ENCODE data around the gene C6orf62.
"Not testable (repeated sequence)": the region's sequence is repeated elsewhere in the genome, so short reads cannot be mapped to it uniquely, and the experiment has no call there.

The C6orf62 gene

DNA sequence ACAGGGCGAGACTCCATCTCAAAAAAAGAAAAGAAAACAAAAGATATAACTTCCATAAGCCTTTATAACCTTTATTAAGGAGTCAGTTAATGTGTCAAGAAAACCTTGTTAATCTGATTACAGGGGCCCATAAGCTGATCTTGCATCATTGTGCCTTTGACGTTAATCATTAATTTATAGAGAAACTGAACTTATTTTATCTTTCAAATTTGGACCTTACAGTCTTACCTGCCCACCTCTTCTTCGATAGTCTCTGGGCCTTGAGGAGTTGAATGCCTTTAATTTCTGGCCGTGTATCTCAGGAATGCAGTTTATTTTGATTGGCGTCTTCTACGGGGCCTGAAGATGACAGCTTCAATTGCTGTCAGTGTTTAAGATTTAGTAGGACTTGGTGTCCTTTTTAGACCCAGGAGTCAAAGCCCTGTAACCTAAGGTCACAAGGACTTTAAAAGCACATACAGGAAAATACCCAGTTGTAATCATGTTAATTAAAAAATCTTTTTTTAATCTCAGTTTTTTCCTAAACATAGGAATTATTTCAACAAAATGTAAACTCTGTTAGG is 46.3 kb downstream of the C6orf62 start:
- Histone ChIP-seq H3K27ac (replicated peaks) (no peak overlapping the region), H3K27me3 (ENCODE audit: insufficient read depth, poor library complexity, severe bottlenecking) (no peaks in the 10 kb centered on the region), H3K4me3 (replicated peaks; ENCODE audit: insufficient read depth, low read length) (no peak overlapping the region)
- TF ChIP-seq GABPA (IDR thresholded peaks at IDR 0.05; ENCODE audit: low read depth) (no peak), SPI1 (IDR thresholded peaks at IDR 0.05; ENCODE audit: borderline replicate concordance, low read depth) (no peak), POLR2AphosphoS5 (IDR thresholded peaks at IDR 0.05; ENCODE audit: low read depth) (no peak), CTCF (IDR thresholded peaks at IDR 0.05; ENCODE audit: insufficient read depth, low read length) (no peak)
- TF ChIP-seq, protein P1, sequence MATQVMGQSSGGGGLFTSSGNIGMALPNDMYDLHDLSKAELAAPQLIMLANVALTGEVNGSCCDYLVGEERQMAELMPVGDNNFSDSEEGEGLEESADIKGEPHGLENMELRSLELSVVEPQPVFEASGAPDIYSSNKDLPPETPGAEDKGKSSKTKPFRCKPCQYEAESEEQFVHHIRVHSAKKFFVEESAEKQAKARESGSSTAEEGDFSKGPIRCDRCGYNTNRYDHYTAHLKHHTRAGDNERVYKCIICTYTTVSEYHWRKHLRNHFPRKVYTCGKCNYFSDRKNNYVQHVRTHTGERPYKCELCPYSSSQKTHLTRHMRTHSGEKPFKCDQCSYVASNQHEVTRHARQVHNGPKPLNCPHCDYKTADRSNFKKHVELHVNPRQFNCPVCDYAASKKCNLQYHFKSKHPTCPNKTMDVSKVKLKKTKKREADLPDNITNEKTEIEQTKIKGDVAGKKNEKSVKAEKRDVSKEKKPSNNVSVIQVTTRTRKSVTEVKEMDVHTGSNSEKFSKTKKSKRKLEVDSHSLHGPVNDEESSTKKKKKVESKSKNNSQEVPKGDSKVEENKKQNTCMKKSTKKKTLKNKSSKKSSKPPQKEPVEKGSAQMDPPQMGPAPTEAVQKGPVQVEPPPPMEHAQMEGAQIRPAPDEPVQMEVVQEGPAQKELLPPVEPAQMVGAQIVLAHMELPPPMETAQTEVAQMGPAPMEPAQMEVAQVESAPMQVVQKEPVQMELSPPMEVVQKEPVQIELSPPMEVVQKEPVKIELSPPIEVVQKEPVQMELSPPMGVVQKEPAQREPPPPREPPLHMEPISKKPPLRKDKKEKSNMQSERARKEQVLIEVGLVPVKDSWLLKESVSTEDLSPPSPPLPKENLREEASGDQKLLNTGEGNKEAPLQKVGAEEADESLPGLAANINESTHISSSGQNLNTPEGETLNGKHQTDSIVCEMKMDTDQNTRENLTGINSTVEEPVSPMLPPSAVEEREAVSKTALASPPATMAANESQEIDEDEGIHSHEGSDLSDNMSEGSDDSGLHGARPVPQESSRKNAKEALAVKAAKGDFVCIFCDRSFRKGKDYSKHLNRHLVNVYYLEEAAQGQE (IDR thresholded peaks at IDR 0.05; ENCODE audit: insufficient replicate concordance, low read depth), result no peak
- DNase-seq (ENCODE audit: low read depth in 1 of 2, low spot score in 1 of 2), result no peak

- not testable (repeated sequence) for H3K27me3 ChIP-seq (ENCODE audit: insufficient read depth, poor library complexity, severe bottlenecking); DNase-seq (ENCODE audit: low read depth in 1 of 2, low spot score in 1 of 2); H3K4me3 ChIP-seq (replicated peaks; ENCODE audit: insufficient read depth, low read length); H3K27ac ChIP-seq (replicated peaks)
Measured at GRCh38 chr6:24671077-24671476, 47.9 kb downstream of the C6orf62 start.

- not testable (repeated sequence) for H3K27me3 ChIP-seq (ENCODE audit: insufficient read depth, poor library complexity, severe bottlenecking); DNase-seq (ENCODE audit: low read depth in 1 of 2, low spot score in 1 of 2); H3K4me3 ChIP-seq (replicated peaks; ENCODE audit: insufficient read depth, low read length); H3K27ac ChIP-seq (replicated peaks)
Measured at GRCh38 chr6:24670492-24670891, 48.5 kb downstream of the C6orf62 start.

DNA sequence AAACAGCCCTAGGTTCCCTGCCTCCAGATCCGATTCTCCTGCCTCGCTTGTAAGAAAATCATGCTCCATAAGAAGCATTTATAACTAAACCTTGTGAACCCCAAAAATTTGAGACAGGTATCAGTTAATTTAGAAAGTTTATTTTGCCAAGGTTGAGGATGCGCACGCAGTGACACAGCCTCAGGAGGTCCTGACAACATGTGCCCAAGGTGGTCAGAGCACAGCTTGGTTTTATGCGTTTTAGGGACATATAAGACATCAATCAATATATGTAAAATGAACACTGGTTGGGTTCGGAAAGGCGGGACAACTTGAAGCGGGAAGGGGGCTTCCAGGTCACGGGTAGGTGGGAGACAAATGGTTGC is 50.0 kb downstream of the C6orf62 start:
- no peak for DNase-seq (ENCODE audit: low read depth in 1 of 2, low spot score in 1 of 2)
- peak overlapping the region; percentile 70 for H3K4me3 ChIP-seq (replicated peaks; ENCODE audit: insufficient read depth, low read length)
- TF ChIP-seq, protein P1 (IDR thresholded peaks at IDR 0.05; ENCODE audit: insufficient replicate concordance, low read depth), result peak; percentile 16
- TF ChIP-seq GABPA (IDR thresholded peaks at IDR 0.05; ENCODE audit: low read depth), result no peak
- no peaks in the 10 kb centered on the region for H3K27me3 ChIP-seq (ENCODE audit: insufficient read depth, poor library complexity, severe bottlenecking)
- H3K27ac ChIP-seq (replicated peaks), result peak overlapping the region; percentile 79

DNA sequence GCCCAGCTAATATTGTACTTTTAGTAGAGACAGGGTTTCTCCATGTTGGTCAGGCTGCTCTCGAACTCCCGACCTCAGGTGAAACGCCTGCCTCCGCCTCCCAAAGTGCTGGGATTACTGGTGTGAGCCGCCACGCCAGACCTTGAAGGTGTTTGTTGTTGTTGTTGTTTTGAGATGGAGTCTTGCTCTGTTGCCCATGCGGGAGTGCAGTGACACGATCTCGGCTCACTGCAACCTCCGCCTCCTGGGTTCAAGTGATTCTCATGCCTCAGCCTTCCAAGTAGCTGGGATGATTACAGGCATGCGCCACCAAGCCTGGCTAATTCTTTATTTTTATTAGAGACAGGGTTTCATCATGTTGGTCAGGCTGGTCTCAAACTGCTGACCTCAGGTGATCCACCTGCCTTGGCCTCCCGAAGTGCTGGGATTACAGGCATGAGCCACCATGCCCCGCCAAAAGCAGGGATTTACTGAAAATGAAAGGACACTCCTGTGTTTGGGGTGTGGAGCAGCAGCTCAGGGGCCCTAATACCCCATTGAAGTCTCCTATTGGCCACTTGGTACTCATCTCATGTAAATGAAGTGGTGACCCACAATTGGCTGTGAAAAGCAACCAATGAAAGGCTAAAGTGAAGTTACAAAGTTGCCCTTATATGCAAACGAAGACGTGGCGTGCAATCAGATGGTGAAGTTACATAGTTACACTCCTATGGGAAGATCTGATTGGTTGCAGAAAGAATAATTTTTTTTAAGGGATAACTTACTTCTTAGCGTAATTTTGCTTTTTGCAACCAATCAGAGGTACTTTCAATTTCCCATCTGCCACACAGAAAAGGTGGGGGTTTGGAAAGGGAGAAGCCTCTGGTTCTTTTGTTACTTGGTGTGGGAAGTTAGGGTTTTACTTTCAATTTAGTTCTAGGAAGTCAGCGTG is 50.6 kb downstream of the C6orf62 start:
- H3K4me3 ChIP-seq (replicated peaks; ENCODE audit: insufficient read depth, low read length), result peak overlapping the region; percentile 70
- peak overlapping the region; percentile 87 for H3K27ac ChIP-seq (replicated peaks)
- TF ChIP-seq, protein P1 (IDR thresholded peaks at IDR 0.05; ENCODE audit: insufficient replicate concordance, low read depth), result peak; percentile 32
- TF ChIP-seq POLR2AphosphoS5 (IDR thresholded peaks at IDR 0.05; ENCODE audit: low read depth), result 0 out of 2 replicates have a peak, but pooled peaks have one; percentile 30
- not testable (repeated sequence) for H3K27me3 ChIP-seq (ENCODE audit: insufficient read depth, poor library complexity, severe bottlenecking)
- DNase-seq (ENCODE audit: low read depth in 1 of 2, low spot score in 1 of 2), result peak; percentile 89 to 94

Data from HL-60 (cell line).